OCI-LY7 (cell line): ENCODE measurements around the gene ADSS2.

Experiments
- EZH2phosphoT487 ChIP-seq: fragments of 200-600 bp; sonication (generic); IDR thresholded peaks from 2 replicates; pipeline ENCODE4 v1.6.1; 2018; ENCODE audit warnings: low read depth, borderline replicate concordance, mild to moderate bottlenecking, mixed run types, antibody characterized with exemption, low read length, moderate library complexity, mixed read lengths
- TF ChIP-seq, protein P1 (sequence below): fragments of 200-600 bp; sonication (generic); conservative IDR thresholded peaks from 2 replicates; pipeline ENCODE4 v1.5.1; 2014; ENCODE audit warnings: mild to moderate bottlenecking, antibody characterized with exemption, low read length, moderate library complexity, mixed read lengths

DNA sequence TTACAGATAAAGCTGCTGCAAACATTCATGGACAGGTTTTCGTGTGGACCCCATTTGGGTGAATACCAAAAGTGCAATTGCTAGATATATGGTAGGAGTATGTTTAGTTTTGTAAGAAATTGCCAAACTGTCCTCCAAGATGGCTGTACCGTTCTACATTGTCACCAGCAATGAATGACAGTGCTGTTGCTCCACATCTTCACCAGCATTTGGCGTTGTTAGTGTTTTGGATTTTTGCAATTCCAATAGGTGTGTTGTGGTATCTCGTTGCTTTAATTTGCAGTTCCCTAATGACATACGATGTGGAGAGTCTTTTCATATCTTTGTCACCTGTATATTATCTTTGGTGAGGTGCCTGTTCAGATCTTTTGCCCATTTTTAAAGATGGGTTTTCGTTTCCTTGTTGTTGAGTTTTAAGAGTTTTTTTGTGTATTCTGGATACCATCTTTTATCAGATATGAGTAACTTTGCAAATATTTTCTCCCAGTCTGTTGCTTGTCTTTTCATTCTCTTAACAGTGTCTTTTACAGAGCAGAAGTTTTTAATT is 21.4 kb upstream of the ADSS2 start:
- TF ChIP-seq, protein P1, sequence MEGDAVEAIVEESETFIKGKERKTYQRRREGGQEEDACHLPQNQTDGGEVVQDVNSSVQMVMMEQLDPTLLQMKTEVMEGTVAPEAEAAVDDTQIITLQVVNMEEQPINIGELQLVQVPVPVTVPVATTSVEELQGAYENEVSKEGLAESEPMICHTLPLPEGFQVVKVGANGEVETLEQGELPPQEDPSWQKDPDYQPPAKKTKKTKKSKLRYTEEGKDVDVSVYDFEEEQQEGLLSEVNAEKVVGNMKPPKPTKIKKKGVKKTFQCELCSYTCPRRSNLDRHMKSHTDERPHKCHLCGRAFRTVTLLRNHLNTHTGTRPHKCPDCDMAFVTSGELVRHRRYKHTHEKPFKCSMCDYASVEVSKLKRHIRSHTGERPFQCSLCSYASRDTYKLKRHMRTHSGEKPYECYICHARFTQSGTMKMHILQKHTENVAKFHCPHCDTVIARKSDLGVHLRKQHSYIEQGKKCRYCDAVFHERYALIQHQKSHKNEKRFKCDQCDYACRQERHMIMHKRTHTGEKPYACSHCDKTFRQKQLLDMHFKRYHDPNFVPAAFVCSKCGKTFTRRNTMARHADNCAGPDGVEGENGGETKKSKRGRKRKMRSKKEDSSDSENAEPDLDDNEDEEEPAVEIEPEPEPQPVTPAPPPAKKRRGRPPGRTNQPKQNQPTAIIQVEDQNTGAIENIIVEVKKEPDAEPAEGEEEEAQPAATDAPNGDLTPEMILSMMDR: no peak
- TF ChIP-seq EZH2phosphoT487: no peak
